HEK293 (cell line): ENCODE data around the gene GRHL3.

Experiments
- CTCF ChIA-PET: fragments of 350-600 bp; formaldehyde crosslinking; extraction: SDS; loops from one replicate; lab custom pipeline; 2021; ENCODE audit warnings: antibody characterized with exemption; lab: Yijun Ruan, JAX
- POLR2A ChIA-PET: fragments of 300-600 bp; formaldehyde crosslinking; extraction: SDS; loops from one replicate; lab custom pipeline; 2020; ENCODE audit warnings: antibody characterized with exemption, inconsistent platforms; lab: Yijun Ruan, JAX
- H3K27ac ChIP-seq: fragments of 200-500 bp; sonication (Bioruptor generic); 2 replicates; pipeline ENCODE4 v1.5.1; 2014; ENCODE audit warnings: low read depth, low read length, control low read depth, inconsistent platforms; ENCODE audit errors: extremely low read depth
- H3K36me3 ChIP-seq, 2 experiments: fragments of 200-500 bp in 1 of 2; sonication (Bioruptor generic) in 1 of 2; 1 replicate in 1 of 2; 2 replicates in 1 of 2; pipeline ENCODE4 v1.5.1; 2014 to 2017; ENCODE audit warnings: inconsistent platforms in 2 of 2, low read length in 2 of 2; ENCODE audit not compliant: control insufficient read depth in 2 of 2, insufficient read depth in 1 of 2
- H3K4me1 ChIP-seq: fragments of 200-500 bp; sonication (Bioruptor generic); 2 replicates; pipeline ENCODE4 v1.5.1; 2014; ENCODE audit warnings: mild to moderate bottlenecking, low read length, inconsistent platforms; ENCODE audit not compliant: control insufficient read depth, insufficient read depth
- H3K4me3 ChIP-seq: 2 replicates; pipeline ENCODE4 v1.5.1; 2011; ENCODE audit warnings: low read depth, mild to moderate bottlenecking, control low read depth, low read length, moderate library complexity
- H3K9me3 ChIP-seq: fragments of 200-500 bp; sonication (Bioruptor generic); 2 replicates; pipeline ENCODE4 v1.5.1; 2014; ENCODE audit warnings: low read depth, low read length, inconsistent platforms; ENCODE audit not compliant: control insufficient read depth, insufficient read depth
- EGR2 ChIP-seq: fragments of 450-650 bp; formaldehyde crosslinking; IDR thresholded peaks from 2 replicates; pipeline ENCODE4 v1.5.1; 2016; ENCODE audit warnings: low read depth, missing biosample characterization, missing genetic modification characterization
- FEZF1 ChIP-seq: fragments of 450-650 bp; formaldehyde crosslinking; IDR thresholded peaks from 2 replicates; pipeline ENCODE4 v1.5.1; 2016; ENCODE audit warnings: missing biosample characterization, missing genetic modification characterization
- SCRT1 ChIP-seq: fragments of 450-650 bp; formaldehyde crosslinking; IDR thresholded peaks from 2 replicates; pipeline ENCODE4 v1.5.1; 2016; ENCODE audit warnings: missing biosample characterization, missing genetic modification characterization, borderline replicate concordance
- SP7 ChIP-seq: fragments of 450-650 bp; formaldehyde crosslinking; IDR thresholded peaks from 2 replicates; pipeline ENCODE4 v1.5.1; 2016; ENCODE audit warnings: missing biosample characterization, missing genetic modification characterization
- YY1 ChIP-seq: fragments of 450-650 bp; formaldehyde crosslinking; IDR thresholded peaks from 2 replicates; pipeline ENCODE4 v1.5.1; 2018; ENCODE audit warnings: missing biosample characterization, missing genetic modification characterization
- ZBTB20 ChIP-seq: fragments of 450-650 bp; formaldehyde crosslinking; IDR thresholded peaks from 2 replicates; pipeline ENCODE4 v1.5.1; 2016; ENCODE audit warnings: missing biosample characterization, missing genetic modification characterization
- ZEB2 ChIP-seq: fragments of 450-650 bp; formaldehyde crosslinking; IDR thresholded peaks from 2 replicates; pipeline ENCODE4 v1.5.1; 2016; ENCODE audit warnings: missing biosample characterization, missing genetic modification characterization
- ZIC2 ChIP-seq: fragments of 450-650 bp; formaldehyde crosslinking; IDR thresholded peaks from 2 replicates; pipeline ENCODE4 v1.5.1; 2016; ENCODE audit warnings: missing biosample characterization, missing genetic modification characterization
- ZNF211 ChIP-seq: fragments of 450-650 bp; formaldehyde crosslinking; IDR thresholded peaks from 2 replicates; pipeline ENCODE4 v1.5.1; 2016; ENCODE audit warnings: low read depth, missing biosample characterization, missing genetic modification characterization
- ZNF335 ChIP-seq: fragments of 450-650 bp; formaldehyde crosslinking; conservative IDR thresholded peaks from 2 replicates; pipeline ENCODE4 v1.5.1; 2016; ENCODE audit warnings: missing biosample characterization, missing genetic modification characterization
- ZNF366 ChIP-seq: fragments of 450-650 bp; formaldehyde crosslinking; conservative IDR thresholded peaks from 2 replicates; pipeline ENCODE4 v1.5.1; 2016; ENCODE audit warnings: missing biosample characterization, missing genetic modification characterization
- ZNF623 ChIP-seq: fragments of 450-650 bp; formaldehyde crosslinking; IDR thresholded peaks from 2 replicates; pipeline ENCODE4 v1.5.1; 2016; ENCODE audit warnings: missing biosample characterization, missing genetic modification characterization
- ZNF664 ChIP-seq: fragments of 450-650 bp; formaldehyde crosslinking; IDR thresholded peaks from 2 replicates; pipeline ENCODE4 v1.5.1; 2016; ENCODE audit warnings: missing biosample characterization, missing genetic modification characterization
- ZNF792 ChIP-seq: fragments of 450-650 bp; formaldehyde crosslinking; IDR thresholded peaks from 2 replicates; pipeline ENCODE4 v1.5.1; 2016; ENCODE audit warnings: missing biosample characterization, missing genetic modification characterization
- ZNF843 ChIP-seq: fragments of 450-650 bp; formaldehyde crosslinking; IDR thresholded peaks from 2 replicates; pipeline ENCODE4 v1.5.1; 2016; ENCODE audit warnings: missing biosample characterization, missing genetic modification characterization
- TF ChIP-seq, protein P1 (sequence below): fragments of 450-650 bp; formaldehyde crosslinking; IDR thresholded peaks from 2 replicates; pipeline ENCODE4 v1.5.1; 2016; ENCODE audit warnings: missing biosample characterization, missing genetic modification characterization
- TF ChIP-seq, protein P2 (sequence below): fragments of 450-650 bp; formaldehyde crosslinking; IDR thresholded peaks from 2 replicates; pipeline ENCODE4 v1.5.1; 2016; ENCODE audit warnings: missing biosample characterization, missing genetic modification characterization
- TF ChIP-seq, protein P3 (sequence below): fragments of 450-650 bp; formaldehyde crosslinking; IDR thresholded peaks from 2 replicates; pipeline ENCODE4 v1.5.1; 2016; ENCODE audit warnings: missing biosample characterization, missing genetic modification characterization, low read depth

GRHL3 gene

DNA sequence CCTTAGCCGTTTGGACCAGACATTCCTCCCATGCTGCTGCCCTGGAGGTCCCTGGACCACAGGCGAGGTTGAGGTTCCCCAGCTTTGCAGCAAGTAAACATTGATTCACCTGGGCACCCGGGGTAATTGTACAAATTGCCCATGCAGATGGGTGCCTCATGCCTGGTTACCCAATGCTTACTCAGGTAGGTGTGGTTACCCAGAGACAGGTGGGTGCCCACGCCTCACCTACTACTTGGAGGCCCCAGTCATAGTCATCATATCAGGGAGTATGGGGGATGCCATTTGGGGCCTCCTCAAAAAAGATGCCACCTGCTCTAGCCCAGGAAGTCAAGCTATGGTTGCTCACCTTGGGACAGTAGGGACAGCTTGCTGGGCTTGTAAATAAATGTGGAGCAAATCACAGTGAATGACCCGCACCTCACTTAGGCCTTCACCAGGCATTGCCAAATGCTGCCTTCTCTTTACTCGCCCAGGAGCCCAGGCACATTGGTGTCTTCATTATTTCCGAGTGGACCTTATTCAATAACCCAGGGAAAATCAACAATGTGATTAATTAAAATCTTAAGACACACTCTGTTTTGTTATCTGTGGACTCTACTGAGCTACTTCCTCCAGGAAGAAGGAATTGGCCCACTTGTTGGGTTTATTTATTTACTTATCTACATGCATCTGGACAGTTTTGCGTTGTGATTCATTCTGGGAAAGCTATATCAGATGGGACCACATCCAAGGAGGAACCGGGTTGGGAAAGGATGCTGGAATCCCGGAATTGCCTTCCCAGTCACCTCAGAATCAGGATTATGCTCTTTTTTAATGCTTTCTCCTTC lies 35.6 kb upstream of the GRHL3 start (continued):
- TF ChIP-seq, protein P1, sequence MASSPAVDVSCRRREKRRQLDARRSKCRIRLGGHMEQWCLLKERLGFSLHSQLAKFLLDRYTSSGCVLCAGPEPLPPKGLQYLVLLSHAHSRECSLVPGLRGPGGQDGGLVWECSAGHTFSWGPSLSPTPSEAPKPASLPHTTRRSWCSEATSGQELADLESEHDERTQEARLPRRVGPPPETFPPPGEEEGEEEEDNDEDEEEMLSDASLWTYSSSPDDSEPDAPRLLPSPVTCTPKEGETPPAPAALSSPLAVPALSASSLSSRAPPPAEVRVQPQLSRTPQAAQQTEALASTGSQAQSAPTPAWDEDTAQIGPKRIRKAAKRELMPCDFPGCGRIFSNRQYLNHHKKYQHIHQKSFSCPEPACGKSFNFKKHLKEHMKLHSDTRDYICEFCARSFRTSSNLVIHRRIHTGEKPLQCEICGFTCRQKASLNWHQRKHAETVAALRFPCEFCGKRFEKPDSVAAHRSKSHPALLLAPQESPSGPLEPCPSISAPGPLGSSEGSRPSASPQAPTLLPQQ, result peak; percentile 71
- TF ChIP-seq SP7 (tag by site-specific recombination) (peak; percentile 42; the same call in 1 of the 2 replicates), ZIC2 (tag by site-specific recombination) (peak; percentile 55; the same call in 1 of the 2 replicates), YY1 (tag by site-specific recombination) (no peak), ZNF366 (0 out of 2 replicates have a peak, but pooled peaks have one; percentile 26), FEZF1 (peak; percentile 49), ZEB2 (tag by site-specific recombination) (peak; percentile 70), ZNF335 (tag by site-specific recombination) (peak; percentile 49), ZNF211 (tag by site-specific recombination) (no peak), ZNF664 (tag by site-specific recombination) (peak; percentile 22; the same call in 1 of the 2 replicates), SCRT1 (peak; percentile 52; the same call in 1 of the 2 replicates), EGR2 (tag by site-specific recombination) (no peak)

DNA sequence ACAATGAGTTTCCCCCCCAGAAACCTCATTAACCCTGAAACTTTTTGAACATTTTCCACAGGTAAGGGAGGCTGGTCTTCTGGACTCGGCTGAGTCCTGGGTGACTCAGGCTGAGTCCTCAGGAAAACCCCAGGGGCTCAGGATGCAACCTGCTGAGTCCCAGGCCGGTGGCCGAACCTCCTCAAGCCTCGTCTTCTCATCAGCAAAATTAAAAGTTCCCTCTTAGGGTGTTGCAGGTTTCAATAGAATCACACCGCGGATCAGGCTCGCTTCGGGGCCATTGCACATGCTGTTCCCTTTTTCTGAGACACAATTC lies 35.0 kb upstream of the GRHL3 start:
- Histone ChIP-seq H3K27ac (peak overlapping the region; percentile 27; the same call in 1 of the 2 replicates), H3K9me3 (no peaks in the 10 kb centered on the region), H3K4me1 (peaks cover 11% of the 10 kb centered on the region), H3K36me3 (no peaks in the 10 kb centered on the region), H3K4me3 (no peak overlapping the region)
- ChIA-PET POLR2A (no interaction called here), CTCF (interaction anchor here (0.7 to 1.3 kb wide), 2 partner anchors 62 to 82 kb away, joined by 3 to 6 read pairs; no protein-coding TSS in a partner anchor)
- no peak for TF ChIP-seq ZNF792 (tag by site-specific recombination)
- TF ChIP-seq ZIC2 (tag by site-specific recombination), result 0 out of 2 replicates have a peak, but pooled peaks have one; percentile 52
- peak; percentile 92 for TF ChIP-seq ZBTB20 (tag by site-specific recombination)
- 0 out of 2 replicates have a peak, but pooled peaks have one; percentile 4 for TF ChIP-seq ZNF843 (tag by site-specific recombination)
- TF ChIP-seq, protein P1, result 0 out of 2 replicates have a peak, but pooled peaks have one; percentile 3
- TF ChIP-seq ZEB2 (tag by site-specific recombination), result peak; percentile 11; the same call in 1 of the 2 replicates
- TF ChIP-seq, protein P2, sequence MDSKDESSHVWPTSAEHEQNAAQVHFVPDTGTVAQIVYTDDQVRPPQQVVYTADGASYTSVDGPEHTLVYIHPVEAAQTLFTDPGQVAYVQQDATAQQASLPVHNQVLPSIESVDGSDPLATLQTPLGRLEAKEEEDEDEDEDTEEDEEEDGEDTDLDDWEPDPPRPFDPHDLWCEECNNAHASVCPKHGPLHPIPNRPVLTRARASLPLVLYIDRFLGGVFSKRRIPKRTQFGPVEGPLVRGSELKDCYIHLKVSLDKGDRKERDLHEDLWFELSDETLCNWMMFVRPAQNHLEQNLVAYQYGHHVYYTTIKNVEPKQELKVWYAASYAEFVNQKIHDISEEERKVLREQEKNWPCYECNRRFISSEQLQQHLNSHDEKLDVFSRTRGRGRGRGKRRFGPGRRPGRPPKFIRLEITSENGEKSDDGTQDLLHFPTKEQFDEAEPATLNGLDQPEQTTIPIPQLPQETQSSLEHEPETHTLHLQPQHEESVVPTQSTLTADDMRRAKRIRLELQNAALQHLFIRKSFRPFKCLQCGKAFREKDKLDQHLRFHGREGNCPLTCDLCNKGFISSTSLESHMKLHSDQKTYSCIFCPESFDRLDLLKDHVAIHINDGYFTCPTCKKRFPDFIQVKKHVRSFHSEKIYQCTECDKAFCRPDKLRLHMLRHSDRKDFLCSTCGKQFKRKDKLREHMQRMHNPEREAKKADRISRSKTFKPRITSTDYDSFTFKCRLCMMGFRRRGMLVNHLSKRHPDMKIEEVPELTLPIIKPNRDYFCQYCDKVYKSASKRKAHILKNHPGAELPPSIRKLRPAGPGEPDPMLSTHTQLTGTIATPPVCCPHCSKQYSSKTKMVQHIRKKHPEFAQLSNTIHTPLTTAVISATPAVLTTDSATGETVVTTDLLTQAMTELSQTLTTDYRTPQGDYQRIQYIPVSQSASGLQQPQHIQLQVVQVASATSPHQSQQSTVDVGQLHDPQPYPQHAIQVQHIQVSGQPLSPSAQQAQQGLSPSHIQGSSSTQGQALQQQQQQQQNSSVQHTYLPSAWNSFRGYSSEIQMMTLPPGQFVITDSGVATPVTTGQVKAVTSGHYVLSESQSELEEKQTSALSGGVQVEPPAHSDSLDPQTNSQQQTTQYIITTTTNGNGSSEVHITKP (tag by site-specific recombination), result peak; percentile 39; the same call in 1 of the 2 replicates
- TF ChIP-seq, protein P3, sequence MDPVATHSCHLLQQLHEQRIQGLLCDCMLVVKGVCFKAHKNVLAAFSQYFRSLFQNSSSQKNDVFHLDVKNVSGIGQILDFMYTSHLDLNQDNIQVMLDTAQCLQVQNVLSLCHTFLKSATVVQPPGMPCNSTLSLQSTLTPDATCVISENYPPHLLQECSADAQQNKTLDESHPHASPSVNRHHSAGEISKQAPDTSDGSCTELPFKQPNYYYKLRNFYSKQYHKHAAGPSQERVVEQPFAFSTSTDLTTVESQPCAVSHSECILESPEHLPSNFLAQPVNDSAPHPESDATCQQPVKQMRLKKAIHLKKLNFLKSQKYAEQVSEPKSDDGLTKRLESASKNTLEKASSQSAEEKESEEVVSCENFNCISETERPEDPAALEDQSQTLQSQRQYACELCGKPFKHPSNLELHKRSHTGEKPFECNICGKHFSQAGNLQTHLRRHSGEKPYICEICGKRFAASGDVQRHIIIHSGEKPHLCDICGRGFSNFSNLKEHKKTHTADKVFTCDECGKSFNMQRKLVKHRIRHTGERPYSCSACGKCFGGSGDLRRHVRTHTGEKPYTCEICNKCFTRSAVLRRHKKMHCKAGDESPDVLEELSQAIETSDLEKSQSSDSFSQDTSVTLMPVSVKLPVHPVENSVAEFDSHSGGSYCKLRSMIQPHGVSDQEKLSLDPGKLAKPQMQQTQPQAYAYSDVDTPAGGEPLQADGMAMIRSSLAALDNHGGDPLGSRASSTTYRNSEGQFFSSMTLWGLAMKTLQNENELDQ (tag by site-specific recombination), result no peak
- TF ChIP-seq ZNF623 (tag by site-specific recombination), result peak; percentile 62; the same call in 1 of the 2 replicates
